Measurements from ENCODE around the gene SLFN5. TPM values are rescaled to one million over a fixed set of nuclear protein-coding genes. Genes with fewer than 3 reads are reported as not detected.
A peak's percentile ranks its signal among the peaks of the same experiment; 100 is the strongest.

The SLFN5 gene
- total RNA-seq, 1 donor from 2014 or later = 18.2 TPM

DNA sequence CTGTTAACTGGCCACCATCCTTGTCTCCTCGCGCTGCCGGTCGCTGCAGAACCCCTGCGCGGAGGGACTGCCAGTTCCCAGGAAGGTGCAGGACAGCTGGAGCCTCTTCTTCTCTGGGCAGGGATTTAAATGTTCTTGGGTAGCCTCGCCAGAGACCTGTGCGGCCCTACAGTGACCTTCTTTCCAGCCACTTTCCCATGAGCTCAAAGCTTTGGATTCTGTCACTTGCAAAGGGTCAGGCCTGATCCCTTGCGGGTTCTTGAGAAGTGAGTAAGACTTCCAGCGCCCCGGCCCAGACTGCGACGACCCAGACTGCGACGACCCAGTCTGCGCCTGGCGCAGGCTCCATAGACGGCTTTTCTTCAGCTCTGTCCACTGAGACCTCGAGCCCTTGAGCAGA is 1.4 kb upstream of the SLFN5 start:
- Mint-ChIP-seq H3K4me3 (ENCODE audit: unreplicated experiment) (peak overlapping the region; percentile 80), H3K27me3 (ENCODE audit: unreplicated experiment) (peaks cover 10% of the 10 kb centered on the region), H3K27ac (ENCODE audit: unreplicated experiment) (no peak overlapping the region), H3K4me1 (ENCODE audit: unreplicated experiment) (peaks cover 19% of the 10 kb centered on the region), H3K9me3 (ENCODE audit: unreplicated experiment) (no peaks in the 10 kb centered on the region), H3K36me3 (ENCODE audit: low read depth, unreplicated experiment) (no peaks in the 10 kb centered on the region)
- DNase-seq (ENCODE audit: low spot score) = no peak
- TF ChIP-seq, protein P1, sequence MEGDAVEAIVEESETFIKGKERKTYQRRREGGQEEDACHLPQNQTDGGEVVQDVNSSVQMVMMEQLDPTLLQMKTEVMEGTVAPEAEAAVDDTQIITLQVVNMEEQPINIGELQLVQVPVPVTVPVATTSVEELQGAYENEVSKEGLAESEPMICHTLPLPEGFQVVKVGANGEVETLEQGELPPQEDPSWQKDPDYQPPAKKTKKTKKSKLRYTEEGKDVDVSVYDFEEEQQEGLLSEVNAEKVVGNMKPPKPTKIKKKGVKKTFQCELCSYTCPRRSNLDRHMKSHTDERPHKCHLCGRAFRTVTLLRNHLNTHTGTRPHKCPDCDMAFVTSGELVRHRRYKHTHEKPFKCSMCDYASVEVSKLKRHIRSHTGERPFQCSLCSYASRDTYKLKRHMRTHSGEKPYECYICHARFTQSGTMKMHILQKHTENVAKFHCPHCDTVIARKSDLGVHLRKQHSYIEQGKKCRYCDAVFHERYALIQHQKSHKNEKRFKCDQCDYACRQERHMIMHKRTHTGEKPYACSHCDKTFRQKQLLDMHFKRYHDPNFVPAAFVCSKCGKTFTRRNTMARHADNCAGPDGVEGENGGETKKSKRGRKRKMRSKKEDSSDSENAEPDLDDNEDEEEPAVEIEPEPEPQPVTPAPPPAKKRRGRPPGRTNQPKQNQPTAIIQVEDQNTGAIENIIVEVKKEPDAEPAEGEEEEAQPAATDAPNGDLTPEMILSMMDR (IDR thresholded peaks at IDR 0.05; ENCODE audit: unreplicated experiment) = no peak

DNA sequence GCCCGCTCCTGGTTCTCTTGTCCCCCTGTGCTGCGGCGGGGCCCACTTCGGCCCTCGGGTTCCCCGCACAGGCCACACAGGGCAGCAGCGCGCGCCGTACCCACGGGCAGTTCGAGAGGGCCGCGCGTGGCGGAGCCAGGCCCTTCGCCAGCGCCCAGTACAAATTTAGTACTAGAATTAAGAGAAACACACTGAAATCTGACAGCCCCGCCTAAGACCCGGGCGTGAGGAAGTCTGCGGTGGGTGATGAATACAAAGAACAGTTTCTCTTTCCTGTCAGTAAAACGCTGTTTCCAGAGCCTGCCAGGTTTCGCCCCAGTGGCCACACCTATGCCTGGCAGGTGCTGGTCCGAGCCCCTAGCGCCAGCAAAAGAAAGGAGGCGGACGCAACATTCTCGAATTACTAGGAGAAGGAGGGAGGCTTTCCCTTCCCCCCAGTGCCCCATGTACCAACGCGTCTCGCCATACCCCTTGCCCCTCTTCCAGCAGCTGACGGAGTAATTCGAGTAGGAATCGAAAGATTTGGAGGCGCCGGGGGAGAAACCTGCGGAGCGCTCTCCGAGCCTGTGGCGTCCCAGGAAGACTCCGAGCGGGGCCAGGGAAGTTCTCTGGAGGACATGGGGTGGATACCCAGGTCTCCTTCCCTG is 591 bp upstream of the SLFN5 start:
- H3K27me3 Mint-ChIP-seq (ENCODE audit: unreplicated experiment) = peaks cover 8% of the 10 kb centered on the region
- peaks cover 19% of the 10 kb centered on the region for H3K4me1 Mint-ChIP-seq (ENCODE audit: unreplicated experiment)
- DNase-seq (ENCODE audit: low spot score) = peak; percentile 37
- H3K4me3 Mint-ChIP-seq (ENCODE audit: unreplicated experiment) = peak overlapping the region; percentile 93
- no peaks in the 10 kb centered on the region for H3K9me3 Mint-ChIP-seq (ENCODE audit: unreplicated experiment)
- TF ChIP-seq, protein P1 (IDR thresholded peaks at IDR 0.05; ENCODE audit: unreplicated experiment) = no peak
- no peak overlapping the region for H3K27ac Mint-ChIP-seq (ENCODE audit: unreplicated experiment)
- H3K36me3 Mint-ChIP-seq (ENCODE audit: low read depth, unreplicated experiment) = no peaks in the 10 kb centered on the region

DNA sequence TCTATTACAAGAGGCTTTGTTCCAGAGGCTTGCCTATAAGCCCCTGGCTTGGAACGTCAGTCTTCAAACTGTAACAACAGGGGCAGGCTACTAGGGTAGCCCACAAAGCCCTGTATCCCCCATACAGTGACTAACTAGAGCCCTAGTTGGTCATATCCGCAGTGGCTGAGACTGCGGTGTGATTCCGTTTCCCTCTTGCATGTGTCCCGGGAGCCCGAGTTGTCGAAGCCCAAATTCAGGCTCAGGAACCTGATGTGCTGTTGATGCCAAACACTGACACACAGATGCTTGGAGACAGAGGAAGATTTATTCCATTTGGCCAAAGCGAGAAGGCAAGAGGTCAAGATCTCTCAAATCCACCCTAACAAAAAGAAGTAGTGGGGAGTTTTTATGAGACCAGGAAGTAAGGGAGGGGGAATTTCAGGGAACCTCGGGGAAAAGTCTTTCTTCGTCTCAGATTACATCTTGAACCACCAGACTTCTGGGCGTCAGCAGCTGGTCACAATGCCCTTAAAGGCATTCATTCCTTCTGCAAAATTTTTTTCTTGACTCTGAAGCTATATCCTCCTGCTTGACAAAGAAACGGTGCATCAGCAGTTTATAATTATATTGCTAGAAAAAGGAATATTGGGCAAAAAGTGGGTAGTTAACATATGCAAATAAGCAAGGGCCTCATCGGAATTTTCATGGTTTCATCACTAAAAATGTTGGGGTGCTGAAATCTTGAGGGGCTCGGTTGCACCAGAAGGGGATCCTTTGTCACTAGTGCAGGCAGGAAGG is 879 bp downstream of the SLFN5 start:
- H3K27ac Mint-ChIP-seq (ENCODE audit: unreplicated experiment) = peak overlapping the region; percentile 23
- H3K36me3 Mint-ChIP-seq (ENCODE audit: low read depth, unreplicated experiment) = no peaks in the 10 kb centered on the region
- H3K9me3 Mint-ChIP-seq (ENCODE audit: unreplicated experiment) = no peaks in the 10 kb centered on the region
- H3K4me3 Mint-ChIP-seq (ENCODE audit: unreplicated experiment) = peak overlapping the region; percentile 93
- H3K4me1 Mint-ChIP-seq (ENCODE audit: unreplicated experiment) = peaks cover 19% of the 10 kb centered on the region
- H3K27me3 Mint-ChIP-seq (ENCODE audit: unreplicated experiment) = peaks cover 6% of the 10 kb centered on the region
- DNase-seq (ENCODE audit: low spot score) = peak; percentile 42
- TF ChIP-seq, protein P1 (IDR thresholded peaks at IDR 0.05; ENCODE audit: unreplicated experiment) = no peak

DNA sequence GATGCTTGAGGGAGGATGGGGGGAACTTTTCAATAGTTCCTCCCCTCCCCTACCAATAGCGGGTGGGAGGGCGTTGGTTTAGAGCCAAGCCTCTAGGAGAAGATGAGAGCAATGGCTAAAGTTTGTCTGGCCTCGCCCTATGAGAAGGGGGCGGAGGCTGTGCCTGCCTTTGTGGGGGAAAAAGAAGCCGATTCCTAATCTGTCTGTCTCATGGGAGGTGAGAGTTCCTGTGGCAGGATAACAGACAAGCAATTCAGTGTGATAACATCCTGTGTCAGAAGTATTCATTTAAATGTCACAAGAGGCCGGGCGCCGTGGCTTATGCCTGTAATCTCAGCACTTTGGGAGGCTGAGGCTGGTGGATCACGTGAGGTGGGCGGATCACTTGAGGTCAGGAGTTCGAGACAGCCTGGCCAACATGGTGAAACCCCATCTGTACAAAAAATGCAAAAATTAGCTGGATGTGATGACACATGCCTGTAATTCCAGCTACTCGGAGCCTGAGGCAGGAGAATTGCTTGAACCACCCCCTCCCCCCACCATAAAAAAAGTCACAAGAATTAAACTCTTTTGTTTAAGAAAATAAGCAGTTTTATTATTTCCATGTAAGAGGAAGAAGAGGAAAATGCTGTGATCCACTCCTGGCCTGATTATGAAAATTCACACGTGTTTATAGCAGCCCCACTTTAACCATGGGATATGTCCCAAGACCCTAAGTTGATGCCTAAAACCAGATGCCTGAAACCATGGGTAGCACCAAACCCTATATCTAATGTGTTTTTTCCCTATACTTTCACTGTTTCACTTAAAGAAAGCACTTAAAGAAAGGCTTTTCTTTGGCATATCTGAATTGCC is 1.7 kb downstream of the SLFN5 start:
- Mint-ChIP-seq H3K36me3 (ENCODE audit: low read depth, unreplicated experiment) (no peaks in the 10 kb centered on the region), H3K27ac (ENCODE audit: unreplicated experiment) (no peak overlapping the region), H3K27me3 (ENCODE audit: unreplicated experiment) (peaks cover 6% of the 10 kb centered on the region), H3K9me3 (ENCODE audit: unreplicated experiment) (no peaks in the 10 kb centered on the region), H3K4me1 (ENCODE audit: unreplicated experiment) (peaks cover 19% of the 10 kb centered on the region), H3K4me3 (ENCODE audit: unreplicated experiment) (peak overlapping the region; percentile 93)
- TF ChIP-seq, protein P1 (IDR thresholded peaks at IDR 0.05; ENCODE audit: unreplicated experiment) = no peak
- peak; percentile 43 for DNase-seq (ENCODE audit: low spot score)
